Cardiac fibroblast (primary cell): ENCODE measurements around the gene MID1.
A peak's percentile ranks its signal among the peaks of the same experiment; 100 is the strongest.

Experiments
- DNase-seq, 2 donors: peaks; one replicate each; pipeline versions ENCODE4 v3.0.0 to v3.0.0-alpha.2; 2010; ENCODE audit warnings: low read depth in 2 of 2
- H3K4me3 ChIP-seq, 2 donors: replicated peaks in 1 of 2; 1 replicate in 1 of 2; 2 replicates in 1 of 2; pipeline ENCODE4 v1.5.1; 2011; ENCODE audit warnings: low read depth in 2 of 2, low read length in 2 of 2, mild to moderate bottlenecking in 2 of 2, moderate library complexity in 1 of 2
- TF ChIP-seq, protein P1 (sequence below): IDR thresholded peaks from one replicate; pipeline ENCODE4 v1.5.1; 2011; ENCODE audit warnings: low read depth, mild to moderate bottlenecking, low read length, inconsistent platforms

Gene MID1

GRCh38 chrX:10474913-10475568 lies 145.3 kb downstream of the MID1 start:
- TF ChIP-seq, protein P1, sequence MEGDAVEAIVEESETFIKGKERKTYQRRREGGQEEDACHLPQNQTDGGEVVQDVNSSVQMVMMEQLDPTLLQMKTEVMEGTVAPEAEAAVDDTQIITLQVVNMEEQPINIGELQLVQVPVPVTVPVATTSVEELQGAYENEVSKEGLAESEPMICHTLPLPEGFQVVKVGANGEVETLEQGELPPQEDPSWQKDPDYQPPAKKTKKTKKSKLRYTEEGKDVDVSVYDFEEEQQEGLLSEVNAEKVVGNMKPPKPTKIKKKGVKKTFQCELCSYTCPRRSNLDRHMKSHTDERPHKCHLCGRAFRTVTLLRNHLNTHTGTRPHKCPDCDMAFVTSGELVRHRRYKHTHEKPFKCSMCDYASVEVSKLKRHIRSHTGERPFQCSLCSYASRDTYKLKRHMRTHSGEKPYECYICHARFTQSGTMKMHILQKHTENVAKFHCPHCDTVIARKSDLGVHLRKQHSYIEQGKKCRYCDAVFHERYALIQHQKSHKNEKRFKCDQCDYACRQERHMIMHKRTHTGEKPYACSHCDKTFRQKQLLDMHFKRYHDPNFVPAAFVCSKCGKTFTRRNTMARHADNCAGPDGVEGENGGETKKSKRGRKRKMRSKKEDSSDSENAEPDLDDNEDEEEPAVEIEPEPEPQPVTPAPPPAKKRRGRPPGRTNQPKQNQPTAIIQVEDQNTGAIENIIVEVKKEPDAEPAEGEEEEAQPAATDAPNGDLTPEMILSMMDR = no peak
- H3K4me3 ChIP-seq = no peak overlapping the region
- no peak for DNase-seq

DNA sequence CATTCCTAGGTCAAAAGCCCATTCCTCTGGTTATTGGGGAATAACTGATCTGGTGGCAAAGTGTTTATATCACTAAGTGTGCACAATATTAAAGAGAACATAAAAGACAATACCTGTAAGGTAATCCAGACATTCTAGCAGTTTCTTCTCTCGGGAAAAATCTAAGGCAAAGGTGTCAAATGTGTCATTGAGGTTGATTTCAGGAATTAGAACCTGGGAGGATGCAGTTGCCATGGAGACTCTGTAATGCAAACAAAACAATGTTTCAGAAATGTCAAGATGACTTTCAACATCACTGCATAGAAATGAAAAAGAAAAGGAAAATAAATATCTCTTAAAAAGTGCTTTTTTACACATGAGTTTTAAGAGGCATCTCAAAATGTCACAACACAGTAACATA lies 145.9 kb downstream of the MID1 start:
- DNase-seq = no peak
- TF ChIP-seq, protein P1 = no peak

GRCh38 chrX:10471418-10471817 lies 149.0 kb downstream of the MID1 start:
- no peak for DNase-seq
- TF ChIP-seq, protein P1 = no peak
- no peak overlapping the region for H3K4me3 ChIP-seq

More for the DNA sequence above, 145.9 kb downstream of the MID1 start:
- no peak overlapping the region for H3K4me3 ChIP-seq

- H3K4me3 ChIP-seq = no peak overlapping the region
- TF ChIP-seq, protein P1 = no peak
- DNase-seq = peak in 1 of 2 donors; percentile 28
Measured at GRCh38 chrX:10470009-10470408, 150.4 kb downstream of the MID1 start.

- TF ChIP-seq, protein P1 = no peak
- peak; percentile 39 to 72 for DNase-seq
- no peak overlapping the region for H3K4me3 ChIP-seq
Measured at GRCh38 chrX:10467793-10468192, 152.6 kb downstream of the MID1 start.

GRCh38 chrX:10465254-10465653 lies 155.1 kb downstream of the MID1 start:
- no peak for DNase-seq
- no peak overlapping the region for H3K4me3 ChIP-seq
- TF ChIP-seq, protein P1 = no peak

- DNase-seq = peak; percentile 69 to 77
- no peak overlapping the region for H3K4me3 ChIP-seq
- TF ChIP-seq, protein P1 = no peak
Measured at GRCh38 chrX:10457092-10457491, 163.3 kb downstream of the MID1 start.
